GM18858 (cell line): ENCODE measurements around the gene GJD2.

ENCODE experiments used
- ATAC-seq: cut with Tn5 transposase; IDR thresholded peaks from one replicate; pipeline ENCODE4 v1.9.1; 2021; ENCODE audit not compliant: unreplicated experiment

Gene GJD2

DNA sequence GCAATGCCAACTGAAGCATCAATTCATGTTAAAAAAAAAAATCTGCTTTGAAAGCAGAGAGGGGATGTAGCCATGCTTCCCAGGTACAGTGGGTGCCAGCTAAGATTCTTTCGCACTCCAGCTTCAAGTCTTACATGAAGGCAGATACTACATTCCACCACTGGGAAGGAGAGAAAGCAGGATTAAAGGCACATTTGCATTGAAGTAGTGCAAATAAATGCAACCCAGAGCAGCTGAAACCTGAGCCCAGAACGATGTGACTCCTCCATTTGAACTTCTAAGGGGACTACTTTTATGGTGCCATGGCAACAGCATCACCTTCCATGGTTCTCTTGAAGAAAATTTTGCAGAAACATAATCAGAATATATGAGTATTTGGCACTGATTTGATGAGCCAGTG lies 19.1 kb upstream of the GJD2 start:
- no peak for ATAC-seq

DNA sequence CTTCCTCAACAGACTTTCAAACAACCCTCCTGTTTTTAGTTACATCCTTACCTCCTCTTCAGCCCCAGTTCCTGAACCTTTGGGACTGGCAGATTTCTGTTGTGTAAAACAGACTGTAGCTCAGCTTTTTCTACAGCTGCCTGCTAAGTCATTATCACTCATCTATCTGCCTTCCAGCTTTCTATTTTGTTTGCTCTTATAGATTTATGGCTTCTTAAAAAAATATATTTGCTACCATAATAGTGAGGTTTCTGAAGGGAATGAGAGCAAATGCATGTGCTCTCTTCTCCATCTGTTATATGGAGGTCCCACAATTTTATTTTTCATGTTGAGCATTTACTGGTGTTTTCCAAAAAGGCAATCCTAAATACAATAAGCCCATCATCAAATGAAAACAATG lies 18.2 kb upstream of the GJD2 start:
- ATAC-seq: no peak

DNA sequence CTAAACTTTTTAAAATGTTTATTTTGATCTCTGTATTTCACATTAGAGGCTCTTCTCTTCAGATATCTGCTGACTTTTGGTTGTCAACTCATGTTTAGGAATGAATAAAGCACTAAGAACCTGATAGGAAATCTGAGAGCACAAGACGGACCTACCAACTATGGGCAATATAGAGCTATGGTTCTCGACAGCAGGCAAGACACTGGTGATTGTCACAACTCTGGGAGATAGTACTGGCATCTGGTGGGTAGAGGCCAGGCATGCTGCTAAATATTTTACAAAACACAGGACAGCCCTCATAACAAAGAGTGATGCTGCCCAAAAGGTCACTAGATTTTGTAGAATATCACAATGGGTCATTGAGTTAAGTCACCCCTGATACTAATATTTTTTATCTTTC lies 17.5 kb upstream of the GJD2 start:
- ATAC-seq: no peak

DNA sequence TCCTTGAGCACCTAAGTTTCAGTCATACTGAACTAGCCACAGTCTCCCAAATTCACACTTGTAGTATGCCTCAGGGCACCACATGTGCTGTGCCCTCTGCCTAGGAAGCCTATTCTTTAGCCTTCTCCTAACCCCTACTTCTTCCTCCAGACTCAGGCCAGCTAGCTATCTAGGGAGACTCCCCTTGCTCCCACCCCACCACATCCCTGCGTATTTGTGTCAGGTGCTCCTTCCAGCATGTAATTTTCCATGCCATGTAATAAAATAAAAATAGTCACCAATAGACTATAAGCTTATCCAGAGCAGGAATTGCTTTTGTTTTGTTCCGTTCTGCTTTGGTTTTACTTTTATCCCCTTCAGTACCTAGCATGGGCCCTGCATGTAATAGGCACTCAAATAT lies 14.9 kb upstream of the GJD2 start:
- no peak for ATAC-seq

DNA sequence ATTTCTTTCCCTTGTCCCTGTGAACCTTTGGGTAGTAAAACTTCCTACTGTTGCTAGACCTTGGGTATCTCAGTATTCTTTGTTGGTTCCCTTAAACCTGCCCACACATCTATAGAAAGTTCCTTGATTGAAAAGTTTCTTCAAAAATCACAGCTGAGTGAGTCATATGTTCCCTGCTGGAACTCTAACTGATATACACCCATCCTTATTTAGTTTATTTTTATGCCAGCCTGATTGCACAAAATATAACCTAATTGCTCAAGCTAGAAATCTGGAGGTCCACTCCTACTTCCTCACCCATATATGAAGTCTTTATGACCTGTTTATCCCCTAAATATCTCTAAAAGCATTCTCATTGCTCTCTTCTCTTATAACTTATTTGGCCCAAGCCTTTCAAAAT lies 13.7 kb upstream of the GJD2 start:
- ATAC-seq: no peak

DNA sequence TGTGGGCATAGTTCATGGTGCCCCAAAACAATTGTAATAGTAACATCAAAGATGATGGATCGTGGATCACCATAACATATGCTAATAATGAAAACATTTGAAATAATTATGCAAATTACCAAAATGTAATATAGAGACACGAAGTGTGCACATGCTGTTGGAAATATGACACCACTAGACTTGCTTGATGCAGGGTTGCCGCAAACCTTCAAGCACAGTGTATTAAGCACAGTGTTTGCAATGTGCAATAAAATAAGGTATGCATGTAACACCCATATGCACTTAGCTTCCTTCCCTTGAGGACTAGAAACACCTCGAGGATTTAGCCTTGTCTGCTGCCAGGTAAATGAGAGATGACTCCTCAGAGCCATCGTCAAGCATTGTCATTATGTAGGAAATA lies 10.9 kb upstream of the GJD2 start:
- no peak for ATAC-seq

DNA sequence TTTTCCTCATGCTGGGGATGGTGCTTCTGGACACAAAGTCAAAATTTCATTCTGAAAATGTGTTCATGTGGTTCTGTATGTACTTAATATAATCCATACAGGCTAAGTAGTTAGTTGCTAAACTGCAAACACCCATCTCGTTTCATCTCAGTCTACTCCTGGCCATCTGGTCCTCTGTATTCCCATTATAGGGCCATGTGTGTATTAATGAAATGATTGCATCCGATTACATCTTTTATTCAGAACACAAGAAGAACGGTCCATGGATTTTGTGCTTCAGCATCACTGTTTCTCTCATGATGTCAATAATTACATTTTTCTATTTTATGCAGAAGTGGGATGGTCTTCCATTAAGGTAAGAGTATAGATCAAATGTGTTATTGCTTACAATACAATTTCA lies 6.1 kb upstream of the GJD2 start:
- ATAC-seq: no peak

DNA sequence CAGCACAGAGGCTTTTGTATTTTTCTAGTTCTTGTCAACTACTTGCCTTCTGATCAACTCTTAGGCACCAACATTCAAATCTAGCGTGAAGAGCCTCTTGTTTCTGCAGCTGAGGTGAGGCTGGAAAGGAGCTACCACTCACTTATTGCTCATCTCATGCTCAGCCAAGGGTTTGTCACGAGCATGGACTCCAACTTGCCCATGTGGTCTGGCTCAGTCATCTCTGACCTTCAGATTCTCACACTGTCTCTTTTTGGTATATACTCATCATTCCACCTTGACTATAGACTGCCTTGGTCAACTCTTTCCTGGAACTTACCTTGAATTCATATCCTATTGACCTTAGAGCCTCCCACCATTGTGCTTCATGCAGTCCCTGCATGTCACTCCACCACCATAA lies 5.2 kb upstream of the GJD2 start:
- ATAC-seq: no peak

DNA sequence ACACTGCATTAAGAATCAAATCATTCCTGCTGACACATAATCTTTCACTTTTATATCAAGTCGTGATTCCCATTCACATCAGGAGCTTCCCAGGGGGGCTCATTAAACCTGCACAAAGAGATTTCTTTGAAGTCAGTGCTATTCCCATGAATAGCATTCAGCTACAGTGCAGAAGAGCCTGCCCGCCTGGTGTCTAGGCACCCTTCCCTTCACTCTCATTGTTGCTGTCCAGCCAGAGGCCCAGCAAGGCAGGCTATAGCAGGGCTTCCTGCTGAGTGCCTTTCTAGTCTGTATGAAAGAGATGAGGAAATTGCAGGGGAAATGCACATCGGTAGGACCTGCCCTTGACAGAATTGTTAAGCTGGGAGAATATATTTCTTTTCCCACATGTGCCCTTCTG lies 4.5 kb upstream of the GJD2 start:
- no peak for ATAC-seq

DNA sequence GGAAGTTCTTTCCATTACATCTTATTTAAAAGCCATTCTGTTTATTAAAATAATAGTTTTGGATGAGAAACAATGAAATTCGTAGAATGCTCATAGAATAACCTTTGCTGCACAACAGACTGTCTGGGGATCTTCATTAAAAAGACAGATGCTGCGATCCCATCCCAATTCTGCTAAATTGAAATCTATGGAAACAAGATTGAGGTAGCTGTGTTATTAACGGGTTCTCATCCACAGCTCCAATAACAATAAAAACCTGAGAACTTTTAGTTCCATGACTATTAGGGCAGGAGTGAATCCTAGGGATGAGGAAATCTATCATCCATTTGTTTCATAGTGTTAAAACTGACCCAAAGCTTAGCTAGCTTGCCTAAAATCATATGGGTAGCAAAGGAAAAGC lies 2.5 kb upstream of the GJD2 start:
- no peak for ATAC-seq

DNA sequence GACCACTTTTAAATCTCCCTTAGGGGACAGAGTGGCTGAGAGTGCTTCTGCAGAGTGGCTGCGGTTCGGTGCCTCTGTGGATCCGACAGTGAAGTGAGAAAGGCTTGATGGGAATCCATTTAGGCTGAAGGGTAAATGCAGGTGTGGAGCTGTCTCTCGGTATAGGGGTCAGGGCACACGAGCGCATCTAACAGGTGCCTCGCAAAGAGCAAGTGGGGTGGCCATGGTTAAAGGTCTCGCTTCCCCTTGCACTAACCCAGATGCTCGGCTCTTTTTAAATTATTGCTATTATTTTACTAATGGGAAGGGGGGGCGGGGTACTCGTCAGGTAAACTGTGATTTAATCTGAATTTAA lies 598 bp upstream of the GJD2 start:
- ATAC-seq: no peak

DNA sequence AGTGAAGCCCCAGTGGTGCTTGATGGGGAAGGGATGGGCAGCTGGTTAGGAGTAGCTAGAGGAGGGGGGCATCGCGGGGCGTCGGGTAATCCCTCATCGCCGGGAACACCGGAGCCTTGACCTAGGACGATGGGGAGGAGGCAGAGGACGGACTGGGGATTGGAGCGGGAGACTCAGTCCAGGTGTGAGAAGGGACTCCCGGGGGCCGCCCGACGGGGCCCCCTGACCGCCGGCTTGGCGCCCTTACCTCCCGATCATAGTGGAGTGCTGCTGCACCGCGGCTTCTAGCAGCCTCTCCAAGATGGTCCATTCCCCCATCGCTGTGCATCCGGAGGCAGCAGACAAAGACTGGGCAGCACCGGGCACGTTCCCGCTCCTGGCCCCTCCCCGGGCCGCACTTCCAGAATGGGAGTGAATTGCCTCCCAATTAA lies 612 bp downstream of the GJD2 start:
- no peak for ATAC-seq

DNA sequence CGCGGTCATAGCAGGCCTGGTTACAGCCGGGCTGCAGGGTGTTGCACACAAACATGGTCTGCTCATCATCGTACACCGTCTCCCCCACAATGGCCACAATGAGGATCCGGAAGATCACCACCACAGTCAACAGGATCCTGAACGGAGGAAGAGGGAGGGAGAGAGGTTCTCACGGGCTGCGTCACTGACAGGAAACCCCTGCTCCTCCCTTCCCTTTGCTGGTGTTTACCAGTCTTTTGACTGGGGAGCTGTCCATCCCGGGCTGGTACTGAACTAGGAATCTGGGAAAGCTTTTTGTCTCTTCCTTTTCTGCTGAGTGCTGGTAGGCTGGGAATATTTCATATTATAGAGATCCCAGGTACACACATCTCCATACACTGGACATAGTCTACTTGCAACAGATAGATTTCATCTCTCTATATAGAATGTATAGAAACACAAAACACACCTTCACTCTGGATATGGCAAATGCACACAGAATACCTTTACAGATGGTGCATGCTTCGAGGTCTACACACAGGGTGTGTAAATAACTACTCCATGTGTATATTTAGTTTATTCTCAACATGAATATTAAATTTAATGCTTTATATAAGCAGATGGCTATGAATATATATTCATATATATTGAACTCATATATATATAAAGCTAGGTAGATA lies 1.4 kb downstream of the GJD2 start:
- ATAC-seq: no peak

DNA sequence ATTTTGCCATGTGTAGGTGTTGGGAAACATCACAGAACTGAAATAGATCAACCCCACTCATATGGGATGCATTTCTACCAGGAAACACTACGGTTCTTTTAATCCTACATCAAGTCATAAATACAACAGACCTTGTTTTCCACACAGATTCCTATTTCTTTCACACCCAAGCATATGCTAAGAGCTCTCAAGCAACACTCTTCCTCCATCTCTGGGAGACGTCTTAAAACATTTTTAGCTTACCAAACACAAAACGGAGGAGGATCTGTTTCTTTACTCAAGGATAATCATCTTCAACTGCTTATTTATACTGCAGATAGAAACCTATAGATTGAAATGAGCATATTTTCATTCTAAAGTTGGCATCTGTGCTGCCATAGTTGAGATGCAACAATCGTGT lies 5.1 kb downstream of the GJD2 start:
- no peak for ATAC-seq

DNA sequence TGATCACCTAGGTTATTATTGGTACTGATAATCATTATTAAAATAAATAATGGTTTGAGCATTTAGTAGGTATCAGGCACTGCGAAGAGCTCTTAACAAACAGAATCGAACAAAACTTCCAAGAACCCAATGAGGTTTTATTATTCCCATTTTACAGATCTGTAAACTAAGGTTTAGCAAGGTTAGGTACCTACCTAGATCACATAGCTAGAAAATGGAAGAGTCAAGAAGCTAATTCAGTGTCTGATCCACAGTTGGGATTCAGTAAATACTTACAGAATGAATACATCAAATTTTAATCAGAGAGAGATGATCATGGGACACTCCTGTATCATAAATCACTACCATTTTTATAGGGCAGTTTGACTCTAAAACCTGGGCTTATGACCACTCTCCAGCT lies 15.5 kb downstream of the GJD2 start:
- ATAC-seq: no peak

DNA sequence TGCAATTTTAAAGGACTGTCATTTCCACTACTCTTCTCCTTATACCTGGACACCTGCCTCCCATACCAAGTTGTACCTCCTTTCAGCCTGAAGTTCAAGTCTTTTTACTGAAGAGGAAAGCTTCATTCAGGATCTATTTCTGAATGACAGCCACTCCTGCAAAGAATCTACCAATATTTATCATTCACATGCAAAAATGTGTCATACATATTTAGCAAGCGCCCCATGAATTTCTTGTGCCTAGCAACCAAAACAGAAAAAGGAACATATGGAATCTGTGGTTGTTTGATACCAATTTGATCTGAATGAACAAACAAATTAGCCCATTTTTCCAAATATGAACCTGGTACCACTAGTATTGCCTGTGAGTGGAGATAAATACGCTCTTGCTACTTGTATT lies 16.8 kb downstream of the GJD2 start:
- no peak for ATAC-seq

DNA sequence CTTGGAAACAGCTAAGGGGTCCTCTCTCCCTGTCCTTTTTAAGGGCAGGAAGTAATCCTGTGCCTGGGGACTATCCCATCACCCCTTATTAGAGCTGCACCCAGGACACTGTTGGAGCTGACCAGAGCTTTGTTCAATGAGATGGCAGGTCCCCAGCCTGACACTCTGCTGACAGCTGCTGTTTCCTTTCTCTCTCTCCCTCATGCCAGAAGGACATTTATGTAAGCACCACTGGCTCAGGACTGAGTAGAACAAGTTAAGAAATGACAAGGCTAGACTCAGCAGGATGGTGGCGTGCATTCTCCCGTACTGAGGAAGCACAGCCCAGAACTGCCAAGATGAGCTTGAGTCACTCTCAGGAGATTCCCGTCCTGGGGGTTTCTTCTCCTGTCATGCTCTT lies 17.3 kb downstream of the GJD2 start:
- no peak for ATAC-seq

DNA sequence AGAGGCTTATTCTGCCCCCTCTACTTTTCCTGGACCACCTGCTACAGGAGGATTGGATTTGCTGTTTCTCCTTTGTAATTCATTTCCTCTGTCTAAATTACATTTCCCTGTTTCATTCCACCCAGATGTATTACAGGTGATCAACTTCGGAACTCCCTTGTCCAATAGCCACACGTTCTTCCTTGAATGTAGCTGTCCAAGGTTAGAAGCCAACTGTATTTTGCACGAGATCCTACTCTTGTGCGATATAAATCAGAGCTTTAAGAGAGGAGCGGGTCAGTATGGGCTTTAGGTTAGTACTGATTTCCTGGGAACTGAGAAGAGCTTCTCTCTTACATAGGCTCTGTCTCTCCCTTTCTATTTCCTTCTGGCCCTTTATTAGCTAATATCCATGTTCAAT lies 20.5 kb downstream of the GJD2 start:
- ATAC-seq: no peak

DNA sequence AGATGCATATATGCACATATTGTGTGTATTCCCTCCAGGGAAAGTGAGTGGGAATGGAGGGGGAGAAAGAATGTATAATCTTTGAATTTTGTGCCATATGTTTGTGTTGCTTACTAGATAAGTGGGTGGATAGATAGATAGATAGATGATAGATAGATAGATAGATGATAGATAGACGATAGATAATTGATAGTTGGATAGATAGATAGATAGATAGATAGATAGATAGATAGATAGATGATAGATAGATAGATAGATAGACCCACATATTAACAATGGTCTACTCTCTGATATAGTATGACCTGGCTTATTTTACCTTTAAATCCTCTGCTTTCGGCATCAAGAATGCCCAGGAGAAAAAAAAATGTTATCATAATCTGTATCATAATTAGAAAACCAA lies 21.2 kb downstream of the GJD2 start:
- no peak for ATAC-seq

DNA sequence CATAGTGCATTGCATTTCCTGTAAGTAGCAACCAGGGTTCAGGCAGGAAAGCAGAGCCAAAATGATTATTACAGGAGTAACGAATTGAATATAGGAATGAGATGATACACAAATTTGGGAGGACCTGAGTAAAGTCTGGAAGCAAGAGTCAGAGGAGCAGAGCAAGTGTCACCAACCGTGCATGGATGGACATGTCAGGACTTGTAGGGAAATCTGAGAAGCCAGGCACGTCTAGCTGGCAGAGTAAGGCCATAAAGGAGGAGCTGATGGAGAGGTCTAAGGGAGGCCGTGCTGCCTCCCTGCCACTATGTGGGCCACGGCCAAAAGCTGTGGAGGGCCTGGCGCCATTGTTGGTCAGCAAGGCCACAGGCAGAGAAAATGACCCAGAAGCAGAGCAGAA lies 22.4 kb downstream of the GJD2 start:
- ATAC-seq: no peak

DNA sequence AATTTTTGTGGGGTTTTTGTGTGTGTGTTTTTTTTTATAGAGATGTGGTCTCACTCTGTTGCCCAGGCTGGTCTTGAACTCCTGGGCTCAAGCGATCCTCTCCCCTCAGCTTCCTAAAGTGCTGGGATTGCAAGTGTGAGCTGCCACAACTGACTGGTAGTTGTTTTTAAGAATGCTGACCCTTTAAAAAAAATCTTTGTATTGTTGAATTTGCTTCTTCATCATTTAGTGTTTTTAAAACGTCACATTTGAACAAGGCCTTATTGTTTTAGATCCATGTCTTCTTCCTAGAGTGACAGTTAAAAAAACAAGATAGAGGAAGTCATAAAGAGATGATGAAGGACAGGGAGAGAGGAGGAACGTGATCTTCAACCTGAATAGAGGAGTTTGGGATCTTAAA lies 24.1 kb downstream of the GJD2 start:
- no peak for ATAC-seq

DNA sequence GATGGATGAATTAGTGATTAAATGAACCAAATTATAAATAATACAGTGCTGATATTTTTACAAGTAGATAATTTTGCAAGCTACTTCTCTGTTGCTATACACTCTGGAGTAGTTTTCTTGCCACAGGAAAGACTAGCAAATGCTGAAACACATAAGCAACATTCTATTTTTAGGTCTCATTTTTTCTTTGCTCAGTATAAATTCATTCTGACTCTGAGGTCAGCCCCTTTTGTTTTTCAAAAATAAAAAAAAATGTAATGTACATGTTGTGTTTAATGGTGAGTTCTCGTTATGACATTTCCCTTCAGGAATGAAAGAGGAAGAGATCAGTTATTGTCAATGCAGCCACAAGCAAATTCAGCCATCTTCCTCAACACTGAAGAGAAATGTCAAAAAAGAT lies 24.9 kb downstream of the GJD2 start:
- ATAC-seq: no peak

DNA sequence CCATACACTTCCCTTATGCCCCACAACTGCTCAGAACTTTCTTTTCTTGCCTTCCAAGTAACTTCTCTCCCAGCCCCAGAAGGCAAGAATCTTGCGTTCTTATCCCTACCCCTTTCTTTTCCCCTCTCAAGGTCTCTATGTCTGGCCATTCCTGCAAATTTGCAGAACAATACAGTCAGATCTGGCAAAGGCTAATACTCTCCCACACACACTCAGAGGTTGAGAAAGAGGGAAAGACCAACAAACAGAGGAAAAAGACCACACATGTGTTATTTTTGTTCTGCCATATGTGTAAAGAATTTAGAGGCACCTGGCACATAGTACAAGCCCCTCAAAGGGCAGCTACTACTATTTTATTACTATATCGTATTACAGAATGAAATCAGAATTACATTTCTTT lies 25.7 kb downstream of the GJD2 start:
- ATAC-seq: no peak
